ENCODE measurements around the gene HOXD13.

GRCh38 chr2:176114120-176114929 is 21.8 kb downstream of the HOXD13 start:
- TF ChIP-seq, protein P1, sequence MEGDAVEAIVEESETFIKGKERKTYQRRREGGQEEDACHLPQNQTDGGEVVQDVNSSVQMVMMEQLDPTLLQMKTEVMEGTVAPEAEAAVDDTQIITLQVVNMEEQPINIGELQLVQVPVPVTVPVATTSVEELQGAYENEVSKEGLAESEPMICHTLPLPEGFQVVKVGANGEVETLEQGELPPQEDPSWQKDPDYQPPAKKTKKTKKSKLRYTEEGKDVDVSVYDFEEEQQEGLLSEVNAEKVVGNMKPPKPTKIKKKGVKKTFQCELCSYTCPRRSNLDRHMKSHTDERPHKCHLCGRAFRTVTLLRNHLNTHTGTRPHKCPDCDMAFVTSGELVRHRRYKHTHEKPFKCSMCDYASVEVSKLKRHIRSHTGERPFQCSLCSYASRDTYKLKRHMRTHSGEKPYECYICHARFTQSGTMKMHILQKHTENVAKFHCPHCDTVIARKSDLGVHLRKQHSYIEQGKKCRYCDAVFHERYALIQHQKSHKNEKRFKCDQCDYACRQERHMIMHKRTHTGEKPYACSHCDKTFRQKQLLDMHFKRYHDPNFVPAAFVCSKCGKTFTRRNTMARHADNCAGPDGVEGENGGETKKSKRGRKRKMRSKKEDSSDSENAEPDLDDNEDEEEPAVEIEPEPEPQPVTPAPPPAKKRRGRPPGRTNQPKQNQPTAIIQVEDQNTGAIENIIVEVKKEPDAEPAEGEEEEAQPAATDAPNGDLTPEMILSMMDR (IDR thresholded peaks at IDR 0.05), result no peak
- TF ChIP-seq POLR2A (IDR thresholded peaks at IDR 0.05), result no peak

Data from uterus (tissue), 2 donors.